NCI-H146 treated with DMSO at 0.1 percent for 48 hours (cell line): ENCODE results near the gene CBFB.
"Not testable (repeated sequence)": the region's sequence is repeated elsewhere in the genome, so short reads cannot be mapped to it uniquely, and the experiment has no call there.

Experiments used
- DNase-seq: peaks from one replicate; lab custom pipeline; 2025; ENCODE audit not compliant: unreplicated experiment; lab: John Stamatoyannopoulos, UW

The CBFB gene

DNA sequence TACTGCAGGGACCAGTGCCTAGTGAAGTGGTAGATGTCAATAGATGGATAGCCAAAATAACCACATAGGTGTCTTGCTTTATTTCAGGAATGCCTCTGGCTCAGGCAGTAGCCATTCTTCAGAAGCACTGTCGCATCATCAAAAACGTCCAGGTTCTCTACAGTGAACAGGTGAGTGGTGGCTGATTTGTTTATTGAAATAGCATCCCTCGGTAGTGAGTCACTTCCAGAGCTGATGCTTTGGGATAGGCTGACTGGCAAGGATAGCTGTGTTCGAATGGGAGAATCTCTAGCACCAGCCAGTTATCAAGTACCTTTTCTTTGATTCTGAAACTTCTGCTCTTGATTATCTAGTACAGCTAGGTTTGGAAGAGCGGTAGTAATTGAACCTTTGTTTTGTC lies 91.1 kb downstream of the CBFB start:
- no peak for DNase-seq

DNA sequence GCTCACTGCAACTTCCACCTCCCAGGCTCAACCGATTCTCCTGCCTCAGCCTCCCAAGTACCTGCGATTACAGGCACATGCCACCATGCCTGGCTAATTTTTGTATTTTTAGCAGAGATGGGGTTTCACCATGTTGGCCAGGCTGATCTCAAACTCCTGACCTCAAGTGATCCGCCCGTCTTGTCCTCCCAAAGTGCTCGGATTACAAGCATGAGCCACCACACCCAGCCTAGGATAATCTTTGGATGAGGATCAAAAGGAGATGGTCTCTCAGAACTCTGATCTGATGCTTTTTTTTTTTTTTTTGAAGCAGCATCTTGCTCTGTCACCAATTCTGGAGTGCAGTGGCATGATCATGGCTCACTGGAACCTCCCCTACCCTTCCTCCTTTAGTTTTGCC lies 93.8 kb downstream of the CBFB start:
- not testable (repeated sequence) for DNase-seq

DNA sequence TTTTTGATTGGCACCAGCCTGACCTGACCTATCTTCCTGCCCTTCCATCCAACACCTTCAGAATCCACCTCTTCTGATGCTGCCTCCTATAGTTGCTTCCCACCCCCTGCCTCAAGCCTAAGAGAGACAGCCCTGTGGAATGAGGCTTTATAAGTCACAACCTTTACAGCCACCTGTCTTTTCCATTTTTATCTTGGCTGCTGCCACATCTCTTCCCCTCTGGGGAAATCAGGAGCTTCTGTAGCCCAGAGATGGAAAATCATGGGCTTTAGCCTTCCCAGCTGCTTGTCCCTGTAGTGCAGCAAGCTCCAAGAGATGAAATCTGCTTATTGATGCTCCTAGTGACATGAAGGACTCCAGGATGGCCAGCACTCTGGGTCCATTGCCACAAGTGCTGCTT lies 99.5 kb downstream of the CBFB start:
- no peak for DNase-seq

DNA sequence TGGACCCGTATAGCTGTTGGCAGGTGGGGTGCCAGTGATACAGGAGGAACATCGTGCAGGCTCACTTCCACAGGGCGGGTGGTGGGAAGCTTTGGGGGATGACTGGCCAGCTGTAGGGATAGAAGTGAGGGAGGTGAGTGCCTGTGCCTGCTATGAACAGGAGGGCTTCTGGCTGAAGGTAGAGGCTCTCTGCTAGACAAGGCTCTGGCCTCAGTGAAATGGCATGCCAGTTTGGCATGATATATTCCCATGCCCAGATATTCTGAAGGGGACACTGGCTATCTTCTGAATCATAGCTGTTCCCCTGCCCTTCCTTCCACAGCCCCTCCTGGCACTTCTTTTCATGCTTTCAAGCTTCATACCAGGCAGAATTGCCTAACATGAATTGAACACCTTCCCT lies 99.9 kb downstream of the CBFB start:
- DNase-seq = no peak

GRCh38 chr16:67129422-67129821 lies 100.5 kb downstream of the CBFB start:
- DNase-seq = no peak

DNA sequence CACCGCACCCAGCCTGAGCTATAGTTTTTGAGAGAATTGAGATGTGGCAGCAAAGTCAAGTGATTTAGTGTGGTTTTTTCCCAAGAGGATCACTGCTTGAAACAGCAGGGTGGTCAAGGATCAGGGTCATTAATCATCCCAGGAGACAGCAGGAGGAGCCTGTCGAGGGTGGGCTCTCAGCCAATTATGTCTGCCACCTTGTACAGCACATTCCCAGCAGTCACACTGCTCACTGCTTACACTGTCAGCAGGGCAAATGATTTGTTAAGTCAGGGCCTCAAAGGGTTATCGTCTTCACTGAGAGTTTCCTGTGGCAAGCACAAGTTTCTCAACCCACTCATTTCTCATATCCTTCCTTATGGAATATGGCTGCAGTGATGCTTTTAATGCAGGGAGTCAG lies 108.7 kb downstream of the CBFB start:
- DNase-seq = no peak

DNA sequence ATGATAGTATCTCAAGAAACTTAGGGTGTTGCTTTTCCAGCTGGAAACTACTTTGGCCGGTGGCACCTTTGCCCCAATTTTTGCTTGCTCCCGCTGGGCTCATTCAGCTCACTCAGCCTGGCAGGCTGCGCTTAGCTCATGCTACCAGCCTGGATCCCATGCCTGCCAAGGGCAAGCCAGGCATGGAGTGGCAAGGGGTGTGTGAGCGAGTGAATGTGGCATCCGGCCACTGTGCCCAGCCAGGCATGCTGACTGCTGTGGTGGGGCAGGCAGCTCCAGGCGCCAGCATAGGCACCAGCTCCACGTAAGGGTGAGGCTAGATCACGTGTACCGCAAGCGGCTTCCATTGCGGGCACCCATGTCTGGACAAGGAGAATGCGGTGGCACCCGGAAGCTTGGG lies 112.4 kb downstream of the CBFB start:
- DNase-seq = no peak

DNA sequence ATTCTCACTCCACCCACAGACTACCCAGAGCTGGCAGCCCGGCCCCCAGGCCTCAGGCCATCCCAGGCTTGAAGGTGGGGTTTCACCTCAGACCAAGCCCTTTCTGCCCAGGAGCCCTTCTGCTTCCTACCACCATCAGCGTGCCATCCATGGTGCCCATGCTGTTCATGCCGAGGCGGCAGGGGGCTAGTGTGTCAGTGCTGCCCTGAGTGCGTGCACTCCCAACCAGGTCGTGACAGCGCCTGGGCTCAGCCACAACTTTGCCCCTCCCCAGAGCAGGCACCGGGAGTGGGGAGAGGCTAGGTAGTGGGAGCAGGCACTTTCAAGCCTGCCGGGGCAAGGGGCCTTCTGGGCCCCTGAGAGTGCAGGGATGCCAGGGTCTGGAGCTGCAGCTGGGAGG lies 113.4 kb downstream of the CBFB start:
- DNase-seq = no peak

GRCh38 chr16:67144943-67145342 lies 116.0 kb downstream of the CBFB start:
- no peak for DNase-seq

- DNase-seq = no peak
Observed at GRCh38 chr16:67145746-67146145, 116.8 kb downstream of the CBFB start.

DNA sequence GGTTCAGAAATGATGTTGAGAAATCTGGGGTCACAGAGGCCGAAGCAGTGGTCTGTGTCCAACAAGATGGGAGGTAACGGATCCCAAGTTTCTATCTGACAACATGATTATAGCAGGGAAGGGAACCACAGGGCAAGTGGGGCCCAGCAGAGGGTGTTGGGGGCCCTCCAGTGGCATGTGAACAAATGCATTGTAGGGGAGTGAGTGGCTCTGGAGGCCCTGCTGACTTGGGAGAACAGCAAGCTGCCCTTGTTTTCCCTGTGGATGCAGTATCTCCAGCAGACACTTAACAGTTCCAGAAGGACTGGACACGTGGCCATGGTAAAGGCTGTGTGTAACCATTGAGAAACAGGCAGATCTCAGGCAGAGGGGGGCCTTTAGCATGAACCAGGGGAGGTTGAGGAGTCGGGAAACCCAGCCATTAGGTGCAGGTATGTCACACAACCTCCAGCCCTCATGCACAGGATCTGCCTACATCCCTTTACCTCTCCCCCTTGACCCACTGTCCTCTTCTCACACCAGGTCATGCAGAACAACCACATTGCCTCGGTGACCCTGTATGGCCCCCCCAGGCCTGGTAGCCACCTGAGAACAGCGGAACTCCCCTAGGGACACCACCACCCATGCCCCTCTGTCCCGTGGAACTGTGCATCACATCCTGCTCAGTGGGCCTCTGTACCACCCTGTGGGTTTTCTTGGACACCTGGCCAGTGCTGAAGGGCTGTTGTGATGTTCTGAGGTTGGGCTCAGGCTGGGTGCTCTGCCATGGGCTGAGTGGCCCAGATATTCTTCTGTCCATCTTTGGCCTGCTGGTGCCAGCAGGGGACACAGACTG lies 117.8 kb downstream of the CBFB start:
- DNase-seq = no peak

GRCh38 chr16:67147437-67148140 lies 118.6 kb downstream of the CBFB start:
- no peak for DNase-seq

DNA sequence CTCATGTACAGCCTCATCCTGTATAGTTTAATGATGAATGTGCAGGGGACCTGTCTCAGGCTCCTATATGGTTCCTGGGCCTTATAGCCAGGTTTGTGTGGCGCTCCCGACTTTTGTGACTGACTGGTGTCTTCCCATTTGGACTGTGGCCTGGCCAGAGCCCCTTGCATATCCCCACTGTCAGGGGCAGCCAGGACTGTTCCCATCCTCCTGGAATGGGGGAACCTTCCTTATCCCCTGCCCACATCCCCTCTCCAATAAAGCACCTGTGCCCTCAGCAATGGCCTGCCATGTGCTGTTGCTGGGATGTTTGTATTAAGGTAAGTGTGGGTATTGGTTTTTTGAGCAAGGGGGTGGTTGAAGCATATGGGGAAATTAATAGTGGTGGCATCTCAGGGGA lies 119.3 kb downstream of the CBFB start:
- no peak for DNase-seq

DNA sequence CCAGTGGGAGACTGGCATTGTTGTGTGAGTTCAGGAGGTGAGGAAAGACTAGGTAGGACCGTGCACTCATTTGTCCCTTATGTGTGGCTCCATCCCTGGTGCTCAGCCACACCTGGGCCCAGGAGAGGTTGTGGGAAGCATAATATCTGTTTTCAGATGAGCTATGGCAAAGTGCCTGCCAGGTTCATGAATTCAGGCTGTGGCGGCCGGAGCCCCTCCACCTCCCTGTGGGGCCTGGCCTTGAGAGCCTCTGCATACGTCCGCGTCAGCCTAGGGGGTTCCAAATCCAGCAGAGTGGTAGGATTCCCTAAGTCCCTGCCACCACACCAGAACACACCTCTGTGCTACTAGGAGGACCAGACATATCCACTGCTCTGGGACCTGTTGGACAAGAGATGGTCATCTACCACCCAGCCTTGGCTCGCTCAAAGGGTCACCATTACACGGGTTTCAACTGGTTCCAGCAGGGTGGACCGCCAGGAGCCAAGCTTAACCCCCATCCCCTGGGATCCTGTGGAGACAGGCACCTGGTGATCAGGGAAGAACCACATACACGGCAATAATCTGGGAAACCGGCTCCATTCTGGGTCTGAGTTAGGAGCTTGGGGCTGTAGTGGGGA lies 119.8 kb downstream of the CBFB start:
- no peak for DNase-seq

DNA sequence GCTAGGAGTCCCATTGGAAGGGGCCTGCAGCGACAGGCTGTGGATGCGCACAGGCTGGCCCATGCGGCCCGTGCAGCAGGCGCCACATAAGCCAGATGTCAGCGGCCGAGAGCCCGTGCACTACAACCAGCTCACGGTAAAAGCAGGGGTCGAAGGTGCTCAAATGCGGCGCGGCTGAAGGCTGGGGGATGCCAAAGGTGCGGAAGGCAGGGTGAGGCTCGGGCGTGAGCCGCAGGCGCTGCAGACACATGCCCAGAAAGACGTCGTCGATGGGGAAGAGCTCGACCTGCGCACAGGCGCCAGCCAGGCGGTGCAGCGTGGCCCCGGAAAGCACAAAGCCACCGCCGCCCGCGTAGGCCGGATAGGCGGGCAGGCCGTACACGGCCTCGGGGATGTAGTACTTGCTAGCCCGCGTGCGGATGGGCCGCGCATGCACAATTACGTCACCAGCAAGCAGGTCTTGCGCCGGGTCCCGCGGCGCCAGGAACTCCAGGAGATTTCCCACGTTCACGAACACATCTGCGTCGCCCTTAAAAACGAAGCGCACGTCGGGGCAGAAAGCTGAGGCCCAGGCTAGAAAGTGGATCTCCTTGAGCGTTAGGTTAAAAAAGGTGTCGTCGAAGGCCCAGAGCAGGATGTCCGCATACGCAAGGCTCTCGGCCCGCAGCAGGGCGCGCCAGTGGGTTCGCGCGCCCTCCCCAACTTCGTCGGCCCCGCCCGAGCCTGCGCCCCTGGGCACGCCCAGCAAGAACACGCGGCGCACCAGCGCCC lies 120.5 kb downstream of the CBFB start:
- DNase-seq = no peak

DNA sequence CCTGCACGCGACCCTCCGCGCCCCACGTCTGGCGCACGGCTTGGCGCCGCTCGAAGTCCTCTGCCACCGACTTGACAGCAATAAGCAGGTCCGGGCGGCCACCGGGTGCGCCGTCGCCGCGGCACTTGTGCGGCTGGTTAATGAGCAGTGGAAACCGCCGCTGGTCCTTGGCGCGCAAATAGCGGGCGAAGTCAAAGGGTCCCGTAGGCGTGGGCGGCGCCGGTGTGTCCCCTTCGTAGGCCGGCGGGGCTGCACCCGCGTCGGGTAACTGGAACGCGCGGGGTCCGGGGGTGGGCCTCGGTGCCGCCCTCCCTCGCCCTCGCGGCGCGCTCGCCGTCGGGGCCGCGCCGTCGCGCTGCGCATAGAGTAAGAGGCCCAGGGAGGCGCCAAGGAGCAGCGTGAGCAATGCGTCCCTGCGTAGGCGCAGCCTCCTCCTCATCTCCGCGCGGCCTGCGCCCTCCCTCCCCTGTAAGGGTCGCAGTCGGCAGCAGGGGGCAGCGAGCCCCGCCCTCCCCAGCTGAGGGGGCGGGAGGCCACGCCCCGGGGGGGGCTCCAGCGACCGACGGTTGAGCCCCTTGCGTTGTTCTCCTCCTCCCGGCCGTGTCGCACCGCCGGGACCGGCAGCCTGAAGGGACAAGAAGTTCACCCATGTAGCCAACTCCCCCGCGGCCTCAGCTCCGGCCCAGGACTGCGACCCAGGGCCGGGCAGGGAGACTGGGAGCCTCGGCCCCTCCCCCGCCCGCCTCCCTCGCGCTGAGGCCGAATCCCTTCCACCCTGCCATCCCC lies 121.3 kb downstream of the CBFB start:
- no peak for DNase-seq
